Liver (tissue), 9 donors: ENCODE results near the gene UBALD2. TPM values are rescaled to one million over a fixed set of nuclear protein-coding genes. Genes with fewer than 3 reads are reported as not detected.

Source experiments
- DNase-seq: peaks from one replicate; pipeline ENCODE4 v3.0.0-alpha.2; 2017; ENCODE audit warnings: low spot score
- H3K27ac ChIP-seq, 2 donors: one replicate each; pipeline ENCODE4 v1.7.0; 2013; ENCODE audit warnings: inconsistent platforms in 2 of 2, low read length in 2 of 2, control low read depth in 1 of 2, low read depth in 1 of 2, mild to moderate bottlenecking in 1 of 2
- H3K27me3 ChIP-seq, 4 donors: one replicate each; pipeline versions ENCODE4 v1.6.1 to v1.7.0; 2013; ENCODE audit warnings: low read length in 3 of 4, inconsistent platforms in 1 of 4, mild to moderate bottlenecking in 1 of 4, moderate library complexity in 1 of 4; ENCODE audit not compliant: control insufficient read depth in 4 of 4, insufficient read depth in 4 of 4
- H3K36me3 ChIP-seq, 4 donors: one replicate each; pipeline versions ENCODE4 v1.6.1 to v1.7.0; 2013; ENCODE audit warnings: low read length in 3 of 4, mild to moderate bottlenecking in 3 of 4, low read depth in 1 of 4, moderate library complexity in 1 of 4; ENCODE audit not compliant: control insufficient read depth in 4 of 4, insufficient read depth in 3 of 4
- H3K4me1 ChIP-seq, 4 donors: one replicate each; pipeline versions ENCODE4 v1.6.1 to v1.7.0; 2013; ENCODE audit warnings: low read length in 3 of 4, mild to moderate bottlenecking in 3 of 4, moderate library complexity in 1 of 4; ENCODE audit not compliant: control insufficient read depth in 4 of 4, insufficient read depth in 4 of 4
- H3K4me3 ChIP-seq, 3 donors: one replicate each; pipeline versions ENCODE4 v1.6.1 to v1.7.0; 2013; ENCODE audit warnings: low read length in 3 of 3, control low read depth in 1 of 3, low read depth in 1 of 3, mild to moderate bottlenecking in 1 of 3
- H3K9ac ChIP-seq, 2 donors: one replicate each; pipeline ENCODE4 v1.7.0; 2013; ENCODE audit warnings: low read length in 2 of 2, mild to moderate bottlenecking in 2 of 2, moderate library complexity in 2 of 2, control low read depth in 1 of 2, low read depth in 1 of 2
- H3K9me3 ChIP-seq, 4 donors: one replicate each; pipeline versions ENCODE4 v1.6.1 to v1.7.0; 2013; ENCODE audit warnings: low read length in 3 of 4; ENCODE audit not compliant: control insufficient read depth in 4 of 4
- ATF3 ChIP-seq: IDR thresholded peaks from 2 replicates; pipeline ENCODE4 v1.6.1; 2016; ENCODE audit warnings: antibody characterized with exemption
- CTCF ChIP-seq: fragments of 150-350 bp; IDR thresholded peaks from 2 replicates; pipeline ENCODE4 v1.5.1; 2017; ENCODE audit warnings: improper control_type of control experiment, low read depth, low read length; ENCODE audit not compliant: missing input control
- EGR1 ChIP-seq, 2 donors: IDR thresholded peaks; 2 replicates each; pipeline ENCODE4 v1.6.1; 2016 to 2018; ENCODE audit warnings: antibody characterized with exemption in 2 of 2, low read depth in 2 of 2
- FOXA1 ChIP-seq: IDR thresholded peaks from 2 replicates; pipeline ENCODE4 v1.6.1; 2016; ENCODE audit warnings: antibody characterized with exemption
- FOXA2 ChIP-seq: IDR thresholded peaks from 2 replicates; pipeline ENCODE4 v1.6.1; 2016; ENCODE audit warnings: antibody characterized with exemption
- HNF4G ChIP-seq: IDR thresholded peaks from 2 replicates; pipeline ENCODE4 v1.6.1; 2016; ENCODE audit warnings: antibody characterized with exemption
- JUND ChIP-seq, 2 donors: IDR thresholded peaks; 2 replicates each; pipeline ENCODE4 v1.6.1; 2016; ENCODE audit warnings: antibody characterized with exemption in 2 of 2
- NR2F2 ChIP-seq: IDR thresholded peaks from 2 replicates; pipeline ENCODE4 v1.6.1; 2016; ENCODE audit warnings: antibody characterized with exemption
- RAD21 ChIP-seq, 2 donors: IDR thresholded peaks; 2 replicates each; pipeline ENCODE4 v1.6.1; 2016; ENCODE audit warnings: antibody characterized with exemption in 2 of 2, mild to moderate bottlenecking in 2 of 2
- REST ChIP-seq: IDR thresholded peaks from 2 replicates; pipeline ENCODE4 v1.6.1; 2016; ENCODE audit warnings: antibody characterized with exemption, mild to moderate bottlenecking
- RXRA ChIP-seq, 2 donors: IDR thresholded peaks; 2 replicates each; pipeline ENCODE4 v1.6.1; 2017 to 2018; ENCODE audit warnings: antibody characterized with exemption in 2 of 2, mild to moderate bottlenecking in 1 of 2
- SP1 ChIP-seq: IDR thresholded peaks from 2 replicates; pipeline ENCODE4 v1.6.1; 2018; ENCODE audit warnings: antibody characterized with exemption, mild to moderate bottlenecking
- TAF1 ChIP-seq: conservative IDR thresholded peaks from 2 replicates; pipeline ENCODE4 v1.6.1; 2016; ENCODE audit warnings: antibody characterized with exemption, mild to moderate bottlenecking
- YY1 ChIP-seq: IDR thresholded peaks from 2 replicates; pipeline ENCODE4 v1.6.1; 2016; ENCODE audit warnings: antibody characterized with exemption, mild to moderate bottlenecking
- WGBS: extraction: QIAGEN DNeasy Blood & Tissue Kit; methylation state at CpG from one replicate; pipeline ENCODE4 v1.1.7; 2013; 5-methylcytosine and 5-hydroxymethylcytosine counted together
- polyA plus RNA-seq, 2 donors: library from polyadenylated mRNA; stranded (reverse) in 1 of 2; unstranded in 1 of 2; fragments of 200-250 nt in 1 of 2; fragments of >200 nt in 1 of 2; fragmentation: Nextera tagmentation in 1 of 2; extraction: Ambion mirVana in 1 of 2; gene quantifications; one replicate each; pipeline versions ENCODE4 v1.2.1 to v1.2.3, GENCODE V29; 2013 to 2015
- total RNA-seq, 2 donors: library from RNA; depleted of rRNA; stranded (reverse); fragments of >200 nt; gene quantifications; one replicate each; pipeline ENCODE4 v1.2.3, GENCODE V29; 2014
- TF ChIP-seq, protein P1 (sequence below): IDR thresholded peaks from 2 replicates; pipeline ENCODE4 v1.6.1; 2016; ENCODE audit warnings: antibody characterized with exemption
- donor health status: healthy.
- donor health status: healthy.
- donor health status: healthy.
- donor health status: healthy.
- donor health status: healthy.

The UBALD2 gene
- total and polyA plus RNA-seq, 4 donors, result 1.4 to 6.5 (median 3.6) TPM

GRCh38 chr17:76238847-76239537 is 26.2 kb upstream of the UBALD2 start:
- H3K36me3 ChIP-seq, result no peaks in the 10 kb centered on the region
- H3K27me3 ChIP-seq, result no peaks in the 10 kb centered on the region
- H3K9ac ChIP-seq, result no peak overlapping the region
- no peak overlapping the region for H3K4me3 ChIP-seq
- DNase-seq, result no peak
- TF ChIP-seq REST (no peak), RXRA (IDR thresholded peaks at IDR 0.05) (no peak), EGR1 (IDR thresholded peaks at IDR 0.05; ENCODE audit: low read depth in 2 of 2) (no peak), HNF4G (no peak), JUND (IDR thresholded peaks at IDR 0.05) (no peak), YY1 (no peak), NR2F2 (no peak), SP1 (no peak), CTCF (no peak), FOXA2 (no peak), RAD21 (IDR thresholded peaks at IDR 0.05) (no peak), TAF1 (no peak), FOXA1 (no peak), ATF3 (no peak)
- TF ChIP-seq, protein P1, sequence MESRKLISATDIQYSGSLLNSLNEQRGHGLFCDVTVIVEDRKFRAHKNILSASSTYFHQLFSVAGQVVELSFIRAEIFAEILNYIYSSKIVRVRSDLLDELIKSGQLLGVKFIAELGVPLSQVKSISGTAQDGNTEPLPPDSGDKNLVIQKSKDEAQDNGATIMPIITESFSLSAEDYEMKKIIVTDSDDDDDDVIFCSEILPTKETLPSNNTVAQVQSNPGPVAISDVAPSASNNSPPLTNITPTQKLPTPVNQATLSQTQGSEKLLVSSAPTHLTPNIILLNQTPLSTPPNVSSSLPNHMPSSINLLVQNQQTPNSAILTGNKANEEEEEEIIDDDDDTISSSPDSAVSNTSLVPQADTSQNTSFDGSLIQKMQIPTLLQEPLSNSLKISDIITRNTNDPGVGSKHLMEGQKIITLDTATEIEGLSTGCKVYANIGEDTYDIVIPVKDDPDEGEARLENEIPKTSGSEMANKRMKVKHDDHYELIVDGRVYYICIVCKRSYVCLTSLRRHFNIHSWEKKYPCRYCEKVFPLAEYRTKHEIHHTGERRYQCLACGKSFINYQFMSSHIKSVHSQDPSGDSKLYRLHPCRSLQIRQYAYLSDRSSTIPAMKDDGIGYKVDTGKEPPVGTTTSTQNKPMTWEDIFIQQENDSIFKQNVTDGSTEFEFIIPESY, result no peak
- H3K27ac ChIP-seq, result no peak overlapping the region
- WGBS, result 72% methylated on average over 11 of the region's 11 CpGs
- H3K4me1 ChIP-seq, result peaks cover 6 to 12% (median 7%) of the 10 kb centered on the region in 4 donors
- H3K9me3 ChIP-seq, result no peaks in the 10 kb centered on the region
